GM19043 (cell line): Measurements from ENCODE around the gene PIP5K1C.
A peak's percentile ranks its signal among the peaks of the same experiment; 100 is the strongest.

ENCODE experiments used
- ATAC-seq: cut with Tn5 transposase; IDR thresholded peaks from one replicate; pipeline ENCODE4 v1.9.1; 2021; ENCODE audit warnings: low read depth; ENCODE audit not compliant: unreplicated experiment

The PIP5K1C gene, protein sequence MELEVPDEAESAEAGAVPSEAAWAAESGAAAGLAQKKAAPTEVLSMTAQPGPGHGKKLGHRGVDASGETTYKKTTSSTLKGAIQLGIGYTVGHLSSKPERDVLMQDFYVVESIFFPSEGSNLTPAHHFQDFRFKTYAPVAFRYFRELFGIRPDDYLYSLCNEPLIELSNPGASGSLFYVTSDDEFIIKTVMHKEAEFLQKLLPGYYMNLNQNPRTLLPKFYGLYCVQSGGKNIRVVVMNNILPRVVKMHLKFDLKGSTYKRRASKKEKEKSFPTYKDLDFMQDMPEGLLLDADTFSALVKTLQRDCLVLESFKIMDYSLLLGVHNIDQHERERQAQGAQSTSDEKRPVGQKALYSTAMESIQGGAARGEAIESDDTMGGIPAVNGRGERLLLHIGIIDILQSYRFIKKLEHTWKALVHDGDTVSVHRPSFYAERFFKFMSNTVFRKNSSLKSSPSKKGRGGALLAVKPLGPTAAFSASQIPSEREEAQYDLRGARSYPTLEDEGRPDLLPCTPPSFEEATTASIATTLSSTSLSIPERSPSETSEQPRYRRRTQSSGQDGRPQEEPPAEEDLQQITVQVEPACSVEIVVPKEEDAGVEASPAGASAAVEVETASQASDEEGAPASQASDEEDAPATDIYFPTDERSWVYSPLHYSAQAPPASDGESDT

DNA sequence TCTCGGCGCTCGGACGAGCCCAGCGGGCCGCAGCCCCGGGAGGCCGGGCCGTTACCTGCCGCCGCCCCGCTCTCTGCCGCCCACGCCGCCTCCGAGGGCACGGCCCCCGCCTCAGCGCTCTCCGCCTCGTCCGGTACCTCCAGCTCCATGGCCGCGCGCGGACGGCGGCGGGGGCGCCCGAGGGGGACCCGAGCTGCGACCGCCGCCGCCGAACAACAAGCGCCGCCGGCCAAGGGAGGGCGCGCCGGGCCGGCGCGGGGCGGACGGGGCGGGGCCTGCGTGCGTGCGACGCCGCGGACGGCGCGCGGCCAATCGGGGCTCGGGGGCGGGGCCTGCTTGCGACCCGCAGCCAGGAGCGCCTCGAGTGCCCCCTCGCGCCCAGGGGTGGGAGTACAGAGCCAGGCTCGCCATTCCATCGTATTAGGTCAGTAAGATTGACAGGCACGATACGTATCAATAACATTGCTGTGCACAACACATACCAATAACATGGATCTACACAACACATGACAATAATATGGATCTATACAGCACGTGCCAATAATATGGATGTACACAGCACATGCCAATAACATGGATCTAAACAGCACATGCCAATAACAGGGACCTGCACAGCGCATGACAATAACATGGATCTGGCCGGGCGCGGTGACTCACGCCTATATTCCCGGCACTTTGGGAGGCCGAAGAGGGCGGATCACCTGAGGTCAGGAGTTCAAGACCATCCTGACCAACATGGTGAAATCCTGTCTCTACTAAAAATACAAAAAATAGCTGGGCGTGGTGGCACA, at the start of gene PIP5K1C:
Gene PIP5K1C, minus strand, starts transcription at position 227 of the 791 bp plus-strand sequence. Its CDS starts 78 bp downstream, at position 149.
- peak; percentile 74 for ATAC-seq

DNA sequence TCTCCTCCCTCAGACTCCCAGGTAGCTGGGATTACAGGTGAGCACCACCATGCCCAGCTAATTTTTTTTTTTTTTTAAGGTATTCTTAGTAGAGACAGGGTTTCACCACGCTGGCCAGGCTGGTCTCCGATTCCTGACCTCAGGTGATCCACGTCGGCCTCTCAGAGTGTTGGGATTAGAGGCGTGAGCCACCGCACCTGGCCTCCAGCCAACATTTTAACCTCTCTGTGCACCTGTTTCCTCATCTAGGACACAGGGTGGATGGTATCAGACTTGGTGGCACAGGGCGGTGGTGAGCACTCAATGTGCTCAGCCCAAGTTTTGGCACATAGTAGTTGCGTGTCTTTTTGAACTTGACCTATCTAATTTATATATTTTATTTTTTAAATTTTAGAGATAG, 48.7 kb upstream of the PIP5K1C start:
- ATAC-seq, result no peak

DNA sequence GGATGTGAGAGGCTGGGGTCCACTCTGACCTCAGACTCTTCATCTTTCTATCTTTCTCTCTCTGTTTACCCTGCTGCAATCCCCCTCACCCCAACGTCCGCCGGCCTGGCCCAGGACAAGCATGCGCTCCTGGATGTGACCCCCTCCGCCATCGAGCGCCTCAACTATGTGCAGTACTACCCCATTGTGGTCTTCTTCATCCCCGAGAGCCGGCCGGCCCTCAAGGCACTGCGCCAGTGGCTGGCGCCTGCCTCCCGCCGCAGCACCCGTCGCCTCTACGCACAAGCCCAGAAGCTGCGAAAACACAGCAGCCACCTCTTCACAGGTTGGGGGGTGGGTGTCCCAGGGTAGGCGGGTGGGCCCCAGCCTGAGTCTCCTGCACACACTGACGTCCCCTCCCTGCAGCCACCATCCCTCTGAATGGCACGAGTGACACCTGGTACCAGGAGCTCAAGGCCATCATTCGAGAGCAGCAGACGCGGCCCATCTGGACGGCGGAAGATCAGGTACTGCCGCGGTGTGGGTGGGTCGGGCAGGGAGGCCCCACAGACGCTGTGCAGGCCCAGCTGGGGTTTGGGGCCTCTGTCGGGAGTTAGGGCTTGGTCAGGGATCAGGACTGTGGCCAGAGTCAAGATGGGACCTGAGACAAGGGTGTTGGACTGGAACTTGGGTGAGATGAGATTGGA, 46.2 kb upstream of the PIP5K1C start:
- no peak for ATAC-seq

DNA sequence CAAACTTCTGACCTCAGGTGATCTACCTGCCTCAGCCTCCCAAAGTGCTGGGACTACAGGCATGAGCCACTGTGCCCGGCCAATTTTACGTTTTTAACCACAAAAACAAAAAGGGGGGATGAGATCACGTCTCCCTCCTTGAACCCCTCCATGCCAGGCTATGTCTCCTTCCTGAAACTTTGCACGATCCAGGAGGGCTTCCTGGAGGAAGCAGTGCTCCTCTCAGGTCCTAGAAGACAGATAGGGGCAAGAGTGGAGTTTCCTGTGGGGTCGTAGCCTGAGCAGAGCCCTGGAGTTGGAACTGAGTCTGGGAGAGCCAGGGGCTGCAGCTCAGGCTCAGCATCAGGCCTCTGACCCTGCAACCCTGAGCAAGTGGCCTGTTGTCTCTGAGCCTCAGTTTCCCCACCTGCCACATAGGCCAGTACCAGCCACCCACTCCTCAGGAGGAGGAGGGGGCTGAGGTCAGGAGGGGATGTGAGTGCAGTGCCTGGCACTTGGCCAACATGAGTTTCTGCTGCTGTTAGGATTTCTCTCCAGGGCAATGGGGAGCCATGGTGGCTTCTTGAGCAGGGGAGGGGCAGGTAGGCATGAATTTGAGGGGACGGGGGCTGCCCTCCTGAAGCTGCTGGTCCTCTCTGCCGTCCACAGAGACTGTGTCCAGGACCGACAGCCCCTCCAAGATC, 45.2 kb upstream of the PIP5K1C start:
- no peak for ATAC-seq

DNA sequence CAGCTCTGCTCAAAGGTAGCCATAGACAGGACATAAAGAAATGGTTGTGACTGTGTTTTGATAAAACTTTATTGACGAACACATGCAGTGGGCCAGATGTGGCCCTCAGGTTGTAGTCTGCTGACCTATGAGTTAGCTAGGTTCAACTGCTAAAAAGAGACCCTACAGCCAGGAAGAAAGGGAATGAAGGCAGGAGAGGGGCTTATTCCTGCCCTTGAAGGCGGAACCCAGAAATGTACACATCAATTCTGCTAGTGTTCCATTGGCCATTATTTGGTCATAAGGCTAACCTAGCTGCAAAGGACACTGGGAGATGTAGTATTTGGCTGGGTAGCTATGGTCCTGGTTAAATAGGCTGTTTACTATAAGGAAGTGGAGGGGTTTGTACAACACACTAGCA, 43.2 kb upstream of the PIP5K1C start:
- ATAC-seq, result no peak

DNA sequence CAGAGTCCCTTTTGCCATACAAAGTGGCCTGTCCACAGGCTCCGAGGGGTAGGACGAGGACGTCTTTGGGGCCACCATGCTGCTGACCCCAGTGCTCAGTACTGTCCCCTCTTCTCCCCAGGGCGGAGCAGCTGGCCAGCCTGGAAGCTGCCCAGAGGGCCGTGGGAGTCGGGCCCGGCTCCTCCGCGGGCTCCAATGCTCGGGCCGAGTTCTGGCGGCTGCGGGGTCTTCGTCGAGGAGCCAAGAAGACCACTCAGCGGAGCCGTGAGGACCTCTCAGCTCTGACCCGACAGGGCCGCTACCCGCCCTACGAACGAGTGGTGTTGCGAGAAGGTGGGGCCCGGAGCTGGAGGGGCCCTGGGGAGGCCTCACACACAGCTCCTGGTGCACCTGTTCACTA, 40.2 kb upstream of the PIP5K1C start:
- no peak for ATAC-seq

DNA sequence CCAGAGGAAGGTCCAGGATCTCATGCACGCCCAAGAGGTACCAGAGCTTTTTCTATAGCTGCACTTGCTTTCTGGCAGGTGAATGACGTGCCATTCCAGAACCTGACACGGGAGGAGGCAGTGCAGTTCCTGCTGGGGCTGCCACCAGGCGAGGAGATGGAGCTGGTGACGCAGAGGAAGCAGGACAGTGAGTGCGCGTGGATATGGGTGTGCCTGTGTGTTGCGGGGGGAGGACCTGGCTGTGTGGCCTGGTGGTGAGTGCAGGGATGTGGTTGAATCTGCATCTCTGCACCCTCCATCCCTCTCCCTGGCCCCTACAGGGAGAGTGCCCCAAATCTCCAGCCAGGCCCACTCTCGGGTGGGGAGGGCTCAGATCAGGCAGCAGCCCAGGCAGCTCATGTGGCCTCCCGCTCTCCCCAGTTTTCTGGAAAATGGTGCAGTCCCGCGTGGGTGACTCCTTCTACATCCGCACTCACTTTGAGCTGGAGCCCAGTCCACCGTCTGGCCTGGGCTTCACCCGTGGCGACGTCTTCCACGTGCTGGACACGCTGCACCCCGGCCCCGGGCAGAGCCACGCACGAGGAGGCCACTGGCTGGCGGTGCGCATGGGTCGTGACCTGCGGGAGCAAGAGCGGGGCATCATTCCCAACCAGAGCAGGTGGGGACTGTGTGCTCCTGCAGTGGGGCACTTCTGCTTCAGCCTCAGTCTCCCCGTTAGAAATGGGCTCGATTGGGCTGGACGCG, 38.4 kb upstream of the PIP5K1C start:
- no peak for ATAC-seq

DNA sequence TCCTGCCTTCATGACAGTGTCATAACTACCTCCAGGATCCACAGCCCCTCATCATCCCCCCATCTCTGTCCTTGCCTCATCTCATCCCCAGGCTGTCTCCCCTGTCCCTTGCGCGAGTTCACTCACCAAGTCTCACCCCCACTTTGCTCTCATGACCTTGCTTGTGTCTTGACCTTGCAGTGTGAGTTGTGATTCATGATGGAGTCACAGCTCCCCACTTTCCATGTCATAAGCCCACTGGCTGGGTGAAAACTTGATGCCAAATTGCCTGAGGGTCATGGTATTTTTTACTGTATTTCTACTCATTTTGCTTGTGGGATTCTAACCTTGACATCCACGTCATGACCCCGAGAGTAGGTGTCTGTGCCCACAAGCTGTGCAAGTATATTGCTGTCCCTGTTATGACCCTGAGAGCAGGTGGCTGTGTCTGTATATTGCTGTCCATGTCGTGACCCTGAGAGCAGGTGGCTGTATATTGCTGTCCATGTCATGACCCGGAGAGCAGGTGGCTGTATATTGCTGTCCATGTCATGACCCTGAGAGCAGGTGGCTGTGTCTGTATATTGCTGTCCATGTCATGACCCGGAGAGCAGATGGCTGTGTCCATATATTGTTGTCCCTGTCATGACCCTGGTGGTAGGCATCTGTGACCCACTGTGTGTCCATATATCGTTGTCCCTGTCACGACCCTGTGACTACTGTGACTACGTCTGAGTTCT, 37.4 kb upstream of the PIP5K1C start:
- ATAC-seq, result no peak

DNA sequence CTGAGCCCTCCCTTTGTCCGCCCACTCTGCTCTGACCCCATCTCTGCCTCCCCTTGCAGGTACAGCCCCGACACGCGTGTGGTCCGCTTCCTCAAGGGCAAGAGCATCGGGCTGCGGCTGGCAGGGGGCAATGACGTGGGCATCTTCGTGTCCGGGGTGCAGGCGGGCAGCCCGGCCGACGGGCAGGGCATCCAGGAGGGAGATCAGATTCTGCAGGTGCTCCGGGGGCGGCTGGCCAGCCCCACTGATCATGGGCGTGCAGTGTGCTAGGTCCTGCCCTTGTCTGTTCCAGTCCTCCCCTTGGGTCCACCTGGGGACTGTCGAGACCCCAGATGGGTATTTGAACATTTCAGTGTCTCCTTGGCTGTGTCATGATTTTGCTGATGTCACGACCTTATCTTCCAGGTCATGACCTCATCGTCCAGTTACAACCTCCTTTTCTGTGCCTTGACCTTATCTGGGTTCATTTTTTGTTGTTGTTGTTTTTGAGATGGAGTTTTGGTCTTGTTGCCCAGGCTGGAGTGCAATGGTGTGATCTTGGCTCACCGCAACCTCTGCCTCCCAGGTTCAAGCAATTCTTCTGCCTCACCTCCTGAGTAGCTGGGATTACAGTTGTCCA, 35.9 kb upstream of the PIP5K1C start:
- ATAC-seq, result no peak

DNA sequence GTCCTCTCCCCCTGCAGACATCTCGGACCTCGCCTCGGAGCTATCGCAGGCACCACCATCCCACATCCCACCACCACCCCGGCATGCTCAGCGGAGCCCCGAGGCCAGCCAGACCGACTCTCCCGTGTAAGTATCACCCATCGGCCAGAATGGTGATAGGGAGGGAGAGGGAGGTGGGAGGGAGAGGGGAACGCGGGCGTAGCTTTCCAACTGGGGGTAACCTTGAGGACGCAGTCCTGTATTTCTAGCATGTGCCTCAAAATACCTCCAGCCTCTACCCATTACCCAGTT, 34.0 kb upstream of the PIP5K1C start:
- ATAC-seq, result no peak

DNA sequence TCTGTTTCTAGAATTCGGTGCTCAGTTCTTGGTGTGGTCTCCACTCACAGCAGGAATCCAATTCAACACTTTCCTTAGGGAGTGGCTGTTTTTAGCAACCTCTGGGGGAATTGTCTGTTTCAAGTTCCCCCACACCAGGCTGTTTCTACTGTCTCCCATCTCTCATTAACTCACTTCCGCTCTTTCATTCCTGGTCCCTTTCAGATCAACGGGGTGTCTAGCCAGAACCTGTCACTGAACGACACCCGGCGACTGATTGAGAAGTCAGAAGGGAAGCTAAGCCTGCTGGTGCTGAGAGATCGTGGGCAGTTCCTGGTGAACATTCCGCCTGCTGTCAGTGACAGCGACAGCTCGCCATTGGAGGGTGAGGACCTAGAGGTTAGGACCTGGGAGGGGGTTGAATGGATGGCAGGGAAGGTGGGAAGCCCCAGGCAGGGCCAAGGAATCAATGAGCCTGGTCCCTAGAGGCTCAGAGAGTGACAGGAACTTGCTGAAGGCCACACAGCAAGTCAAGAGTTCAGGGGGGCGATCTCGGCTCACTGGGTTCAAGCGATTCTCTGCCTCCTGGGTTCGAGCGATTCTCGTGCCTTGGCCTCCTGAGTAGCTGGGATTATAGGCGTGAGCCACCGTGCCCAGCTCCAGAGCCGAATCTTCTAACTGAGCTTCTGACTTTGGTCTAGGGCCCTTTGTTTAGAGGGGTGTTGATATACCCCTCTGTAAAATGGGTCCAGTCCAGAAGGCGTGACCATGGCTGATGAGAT, 33.5 kb upstream of the PIP5K1C start:
- ATAC-seq, result no peak

DNA sequence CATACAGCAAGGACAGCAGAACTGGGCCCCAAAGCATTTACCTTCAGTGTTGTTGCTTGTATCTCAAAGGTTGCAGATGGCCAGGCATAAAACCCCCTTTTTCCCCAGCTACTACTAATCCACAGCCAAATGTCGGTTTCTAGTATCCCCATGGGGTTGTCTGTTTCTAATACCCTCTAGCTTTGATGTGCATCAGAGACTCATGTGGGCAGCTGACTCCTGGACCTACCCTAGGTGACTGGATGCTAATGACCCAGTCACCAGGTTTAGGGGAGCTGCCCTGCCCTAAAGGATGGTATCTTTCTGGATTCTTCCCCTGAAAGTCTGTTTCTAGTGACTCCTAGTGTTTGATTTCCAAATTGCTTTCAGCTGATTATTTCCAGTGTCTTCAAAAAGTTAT, 31.8 kb upstream of the PIP5K1C start:
- ATAC-seq, result no peak

DNA sequence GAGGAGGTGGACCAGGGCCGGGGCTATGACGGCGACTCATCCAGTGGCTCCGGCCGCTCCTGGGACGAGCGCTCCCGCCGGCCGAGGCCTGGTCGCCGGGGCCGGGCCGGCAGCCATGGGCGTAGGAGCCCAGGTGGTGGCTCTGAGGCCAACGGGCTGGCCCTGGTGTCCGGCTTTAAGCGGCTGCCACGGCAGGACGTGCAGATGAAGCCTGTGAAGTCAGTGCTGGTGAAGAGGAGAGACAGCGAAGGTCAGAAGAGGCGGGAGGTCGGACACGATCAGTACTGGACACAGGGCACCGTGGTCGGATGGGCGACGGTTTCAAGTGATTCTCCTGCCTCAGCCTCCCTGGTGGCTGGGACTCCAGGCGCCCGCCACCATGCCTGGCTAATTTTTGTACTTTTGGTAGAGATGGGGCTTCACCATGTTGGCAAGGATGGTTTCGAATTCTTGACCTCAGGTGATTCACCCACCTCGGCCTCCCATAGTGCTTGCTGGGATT, 30.2 kb upstream of the PIP5K1C start:
- ATAC-seq, result no peak

DNA sequence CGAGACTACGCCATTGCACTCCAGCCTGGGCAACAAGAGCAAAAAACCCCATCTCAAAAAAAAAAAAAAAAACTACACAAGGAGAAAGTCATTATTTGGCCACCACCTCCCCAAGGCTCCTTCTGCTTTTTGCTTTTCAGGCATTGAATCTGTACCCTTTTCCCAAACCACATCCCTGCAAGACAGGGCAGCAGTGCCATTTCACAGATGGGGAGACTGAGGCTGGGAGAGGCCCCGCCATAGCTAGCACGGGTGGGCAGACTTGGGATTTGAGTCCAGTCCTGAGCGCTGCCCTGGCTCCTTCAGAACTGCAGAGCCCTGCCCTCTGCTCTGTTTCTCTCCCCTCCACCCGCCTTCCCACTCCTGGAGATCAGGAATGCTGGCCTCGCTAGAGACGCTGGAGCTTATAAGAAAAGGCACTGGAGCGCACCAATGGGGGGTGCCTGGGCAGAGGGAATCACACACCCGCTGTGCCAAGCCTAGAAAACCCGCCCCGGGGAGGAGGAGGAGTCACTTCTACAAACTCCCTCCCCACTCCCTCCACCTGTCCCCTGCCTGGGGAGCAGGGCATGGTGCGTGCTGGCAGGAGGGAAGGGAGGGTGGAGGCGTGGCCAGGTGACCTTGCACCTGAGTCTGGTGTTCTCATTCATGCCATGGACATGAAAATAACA, 25.5 kb upstream of the PIP5K1C start:
- no peak for ATAC-seq

DNA sequence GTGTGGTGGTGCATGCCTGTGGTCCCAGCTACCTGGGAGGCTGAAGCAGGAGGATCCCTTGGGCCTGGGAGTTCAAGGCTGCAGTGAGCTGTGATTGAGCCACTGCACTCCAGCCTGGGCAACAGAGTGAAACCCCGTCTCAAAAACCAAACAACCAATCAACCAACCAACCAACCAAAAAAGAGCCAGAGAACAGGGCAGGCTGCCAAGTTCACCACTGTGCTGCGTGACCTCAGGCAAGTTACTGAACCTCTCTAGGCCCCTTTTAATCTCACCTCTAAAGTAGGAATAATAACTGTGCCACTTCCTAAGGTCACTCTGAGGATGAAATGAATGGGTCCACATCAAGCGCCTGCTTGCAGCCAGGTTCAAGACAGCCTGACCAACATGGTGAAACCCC, 24.9 kb upstream of the PIP5K1C start:
- no peak for ATAC-seq

DNA sequence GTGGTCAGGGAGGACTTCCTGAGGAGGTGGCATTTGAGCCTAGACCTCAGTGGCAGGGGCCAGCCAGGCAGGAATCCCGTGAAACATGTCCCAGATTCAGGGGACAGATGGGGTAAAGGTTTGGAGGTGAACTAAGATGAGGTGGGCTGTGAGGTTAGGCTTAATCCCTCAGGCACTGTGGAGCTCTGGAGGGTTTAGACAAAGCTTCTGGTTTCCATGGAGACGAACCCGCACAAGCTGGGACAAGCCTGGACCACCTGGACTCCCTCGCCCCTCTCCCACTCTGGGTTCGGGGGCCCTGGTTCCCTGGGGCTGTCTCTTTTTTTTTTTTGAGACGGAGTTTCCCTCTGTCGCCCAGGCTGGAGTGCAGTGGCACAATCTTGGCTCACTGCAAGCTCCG, 23.6 kb upstream of the PIP5K1C start:
- ATAC-seq, result no peak

DNA sequence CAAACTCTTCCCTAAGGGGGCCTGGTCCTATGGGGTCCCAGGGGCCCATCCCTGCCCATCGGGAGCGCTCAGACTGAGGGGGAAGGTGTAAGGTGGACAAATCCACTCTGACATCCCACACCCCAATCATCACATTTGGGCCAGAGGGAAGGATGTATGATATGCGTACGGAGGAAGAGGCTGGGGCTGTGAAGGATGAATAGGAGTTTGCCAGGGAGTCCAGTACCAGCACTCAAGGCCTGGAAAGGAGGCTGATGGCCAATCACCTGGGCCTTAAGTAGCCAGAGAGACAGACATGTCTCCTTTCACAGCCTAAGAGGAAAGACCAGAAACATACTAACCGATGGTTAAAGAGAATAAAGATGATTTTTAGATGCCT, 22.8 kb upstream of the PIP5K1C start:
- ATAC-seq, result no peak
